ENCODE data around the gene BUB1. TPM values are rescaled to one million over a fixed set of nuclear protein-coding genes. Genes with fewer than 3 reads are reported as not detected.

The BUB1 gene
- total RNA-seq, 2 experiments from 2014 or later = 102 to 111 TPM

DNA sequence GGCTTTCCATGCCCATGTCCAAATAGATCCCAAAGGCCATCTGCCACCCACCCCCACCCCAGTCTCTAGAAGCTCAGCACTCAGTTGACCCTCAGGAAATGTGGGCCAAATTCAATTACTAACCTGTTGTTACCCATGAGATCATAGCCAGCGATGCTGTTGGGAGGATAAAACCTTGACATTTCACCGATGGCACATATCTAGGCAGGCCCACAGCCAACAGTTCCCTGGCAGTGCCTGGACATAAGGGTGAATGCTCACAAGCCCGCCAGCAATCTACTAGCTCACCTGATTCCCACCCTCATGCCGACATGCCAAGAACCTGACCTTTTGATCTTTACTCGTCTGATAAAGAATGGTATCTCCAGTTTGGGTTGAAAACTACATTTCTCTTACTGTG is 42.7 kb upstream of the BUB1 start:
- no peaks in the 10 kb centered on the region for H3K9me3 Mint-ChIP-seq
- H3K27me3 Mint-ChIP-seq = peaks cover 26% of the 10 kb centered on the region
- H3K27ac Mint-ChIP-seq = no peak overlapping the region
- TF ChIP-seq, protein P1, sequence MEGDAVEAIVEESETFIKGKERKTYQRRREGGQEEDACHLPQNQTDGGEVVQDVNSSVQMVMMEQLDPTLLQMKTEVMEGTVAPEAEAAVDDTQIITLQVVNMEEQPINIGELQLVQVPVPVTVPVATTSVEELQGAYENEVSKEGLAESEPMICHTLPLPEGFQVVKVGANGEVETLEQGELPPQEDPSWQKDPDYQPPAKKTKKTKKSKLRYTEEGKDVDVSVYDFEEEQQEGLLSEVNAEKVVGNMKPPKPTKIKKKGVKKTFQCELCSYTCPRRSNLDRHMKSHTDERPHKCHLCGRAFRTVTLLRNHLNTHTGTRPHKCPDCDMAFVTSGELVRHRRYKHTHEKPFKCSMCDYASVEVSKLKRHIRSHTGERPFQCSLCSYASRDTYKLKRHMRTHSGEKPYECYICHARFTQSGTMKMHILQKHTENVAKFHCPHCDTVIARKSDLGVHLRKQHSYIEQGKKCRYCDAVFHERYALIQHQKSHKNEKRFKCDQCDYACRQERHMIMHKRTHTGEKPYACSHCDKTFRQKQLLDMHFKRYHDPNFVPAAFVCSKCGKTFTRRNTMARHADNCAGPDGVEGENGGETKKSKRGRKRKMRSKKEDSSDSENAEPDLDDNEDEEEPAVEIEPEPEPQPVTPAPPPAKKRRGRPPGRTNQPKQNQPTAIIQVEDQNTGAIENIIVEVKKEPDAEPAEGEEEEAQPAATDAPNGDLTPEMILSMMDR (IDR thresholded peaks at IDR 0.05) = no peak
- peaks cover 5% of the 10 kb centered on the region for H3K4me1 Mint-ChIP-seq (ENCODE audit: low read depth)
- H3K4me3 Mint-ChIP-seq = no peak overlapping the region
- no peaks in the 10 kb centered on the region for H3K36me3 Mint-ChIP-seq (ENCODE audit: low read depth)
- POLR2A ChIA-PET = no interaction called here
- CTCF ChIA-PET = no interaction called here
- no peak for ATAC-seq
- no peak for DNase-seq
- intact Hi-C loops (cut with micrococcal nuclease) = no loop called here

GRCh38 chr2:110718990-110719389 is 41.1 kb upstream of the BUB1 start:
- no peak for ATAC-seq
- no peak for DNase-seq
- Mint-ChIP-seq H3K9me3 (no peaks in the 10 kb centered on the region), H3K4me3 (no peak overlapping the region), H3K36me3 (ENCODE audit: low read depth) (no peaks in the 10 kb centered on the region), H3K27me3 (peaks cover 27% of the 10 kb centered on the region), H3K27ac (no peak overlapping the region), H3K4me1 (ENCODE audit: low read depth) (peaks cover 4% of the 10 kb centered on the region)
- TF ChIP-seq, protein P1 (IDR thresholded peaks at IDR 0.05) = no peak
- ChIA-PET CTCF (interaction anchor here (1.1 kb wide), 1 partner anchor 36 kb away, joined by 5 read pairs; no protein-coding TSS in a partner anchor), POLR2A (interaction anchor here (0.9 to 1.2 kb wide), 2 partner anchors 12 to 38 kb away, joined by 3 read pairs; no protein-coding TSS in a partner anchor)
- intact Hi-C loops (cut with micrococcal nuclease) = no loop called here

GRCh38 chr2:110718382-110718781 is 40.5 kb upstream of the BUB1 start:
- Mint-ChIP-seq H3K27me3 (peaks cover 23% of the 10 kb centered on the region), H3K27ac (no peak overlapping the region), H3K36me3 (ENCODE audit: low read depth) (no peaks in the 10 kb centered on the region), H3K9me3 (no peaks in the 10 kb centered on the region), H3K4me3 (no peak overlapping the region), H3K4me1 (ENCODE audit: low read depth) (no peaks in the 10 kb centered on the region)
- DNase-seq = no peak
- no peak for ATAC-seq
- POLR2A ChIA-PET = no interaction called here
- CTCF ChIA-PET = interaction anchor here (1.1 kb wide), 1 partner anchor 37 kb away, joined by 5 read pairs; no protein-coding TSS in a partner anchor
- TF ChIP-seq, protein P1 (IDR thresholded peaks at IDR 0.05) = no peak
- intact Hi-C loops (cut with micrococcal nuclease) = no loop called here

- no peak overlapping the region for H3K4me3 Mint-ChIP-seq
- POLR2A ChIA-PET = no interaction called here
These were observed 39.9 kb upstream of the BUB1 start for GRCh38 chr2:110717734-110718133.

DNA sequence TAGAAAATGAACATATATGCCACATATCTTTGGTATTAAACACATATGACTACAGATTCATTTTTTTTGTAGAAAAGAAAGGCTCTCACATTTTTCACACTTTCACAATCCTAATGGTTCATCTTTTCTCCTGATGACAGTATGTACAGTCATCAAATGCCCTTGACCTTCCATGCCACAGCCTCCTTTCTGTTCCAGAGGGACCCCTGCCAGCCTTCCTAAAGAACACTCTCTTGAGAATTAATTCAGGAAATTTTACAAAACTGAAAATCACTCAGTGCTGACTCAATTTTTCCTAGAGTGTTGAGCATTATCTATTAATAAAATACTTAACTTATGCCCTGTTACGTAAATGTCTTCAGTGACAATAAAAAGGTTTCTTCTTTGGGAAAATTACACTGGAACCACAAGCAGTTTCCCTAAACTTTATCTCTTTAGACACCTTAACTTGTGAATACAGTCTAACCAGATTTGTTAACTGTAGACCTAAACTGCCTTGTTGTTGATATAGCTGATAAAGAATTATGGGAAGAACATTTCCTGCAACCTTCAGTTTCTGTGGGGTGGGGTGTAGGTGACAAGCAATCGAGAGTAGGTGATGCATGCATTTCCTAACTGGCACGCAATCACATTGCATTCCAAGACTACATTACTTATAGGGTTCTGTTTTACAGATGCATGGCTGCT is 39.2 kb upstream of the BUB1 start:
- intact Hi-C loops (cut with micrococcal nuclease) = no loop called here
- Mint-ChIP-seq H3K4me3 (no peak overlapping the region), H3K27me3 (peaks cover 25% of the 10 kb centered on the region), H3K9me3 (no peaks in the 10 kb centered on the region), H3K36me3 (ENCODE audit: low read depth) (no peaks in the 10 kb centered on the region), H3K4me1 (ENCODE audit: low read depth) (no peaks in the 10 kb centered on the region), H3K27ac (no peak overlapping the region)
- CTCF ChIA-PET = no interaction called here
- TF ChIP-seq, protein P1 (IDR thresholded peaks at IDR 0.05) = no peak
- DNase-seq = no peak
- POLR2A ChIA-PET = no interaction called here
- no peak for ATAC-seq

More at GRCh38 chr2:110717734-110718133, 39.9 kb upstream of the BUB1 start:
- H3K27me3 Mint-ChIP-seq = peaks cover 22% of the 10 kb centered on the region
- H3K4me1 Mint-ChIP-seq (ENCODE audit: low read depth) = no peaks in the 10 kb centered on the region
- ATAC-seq = no peak
- no peaks in the 10 kb centered on the region for H3K9me3 Mint-ChIP-seq
- TF ChIP-seq, protein P1 (IDR thresholded peaks at IDR 0.05) = no peak
- no peaks in the 10 kb centered on the region for H3K36me3 Mint-ChIP-seq (ENCODE audit: low read depth)
- H3K27ac Mint-ChIP-seq = no peak overlapping the region
- intact Hi-C loops (cut with micrococcal nuclease) = no loop called here
- DNase-seq = no peak
- CTCF ChIA-PET = no interaction called here

Measured in activated CD8-positive, alpha-beta T cell treated with anti-CD3 and anti-CD28 coated beads for 36 hours (primary cell).